ENCODE data around the gene NDP. TPM values are rescaled to one million over a fixed set of nuclear protein-coding genes. Genes with fewer than 3 reads are reported as not detected.

NDP gene
- total and polyA plus RNA-seq, 5 donors, result 0.12 TPM; not detected in 4

GRCh38 chrX:44002567-44002966 lies 29.4 kb upstream of the NDP start:
- Histone ChIP-seq H3K27me3 (ENCODE audit: control insufficient read depth, insufficient read depth) (no peaks in the 10 kb centered on the region), H3K4me3 (ENCODE audit: low read length) (no peak overlapping the region), H3K27ac (ENCODE audit: low read length) (no peak overlapping the region), H3K4me1 (ENCODE audit: control insufficient read depth, insufficient read depth, low read length) (no peaks in the 10 kb centered on the region), H3K9me3 (ENCODE audit: control insufficient read depth, low read length) (no peaks in the 10 kb centered on the region)
- WGBS, result 68% methylated on average over 1 of the region's 1 CpG
- DNase-seq (no peak), ATAC-seq (no peak)
- intact Hi-C loops (cut with DNase I), result no loop called here

- intact Hi-C loops (cut with DNase I), result no loop called here
- ATAC-seq (no peak), DNase-seq (no peak)
- 97% methylated on average over 1 of the region's 1 CpG for WGBS
- H3K4me3 ChIP-seq (ENCODE audit: low read length), result no peak overlapping the region
- H3K27me3 ChIP-seq (ENCODE audit: control insufficient read depth, insufficient read depth), result no peaks in the 10 kb centered on the region
- no peaks in the 10 kb centered on the region for H3K9me3 ChIP-seq (ENCODE audit: control insufficient read depth, low read length)
- H3K4me1 ChIP-seq (ENCODE audit: control insufficient read depth, insufficient read depth, low read length), result no peaks in the 10 kb centered on the region
- H3K27ac ChIP-seq (ENCODE audit: low read length), result no peak overlapping the region
Measured at GRCh38 chrX:43998374-43998773, 25.2 kb upstream of the NDP start.

- intact Hi-C loops (cut with DNase I), result no loop called here
- no peak for ATAC-seq
- DNase-seq, result no peak
- H3K4me3 ChIP-seq (ENCODE audit: low read length), result no peak overlapping the region
- WGBS, result 90% methylated on average over 2 of the region's 2 CpGs
- H3K4me1 ChIP-seq (ENCODE audit: control insufficient read depth, insufficient read depth, low read length), result no peaks in the 10 kb centered on the region
- no peaks in the 10 kb centered on the region for H3K9me3 ChIP-seq (ENCODE audit: control insufficient read depth, low read length)
- no peak overlapping the region for H3K27ac ChIP-seq (ENCODE audit: low read length)
- H3K27me3 ChIP-seq (ENCODE audit: control insufficient read depth, insufficient read depth), result no peaks in the 10 kb centered on the region
Measured at GRCh38 chrX:43996491-43996890, 23.3 kb upstream of the NDP start.

- no peaks in the 10 kb centered on the region for H3K4me1 ChIP-seq (ENCODE audit: control insufficient read depth, insufficient read depth, low read length)
- no peak overlapping the region for H3K27ac ChIP-seq (ENCODE audit: low read length)
- ATAC-seq (no peak), DNase-seq (no peak)
- intact Hi-C loops (cut with DNase I), result no loop called here
- H3K9me3 ChIP-seq (ENCODE audit: control insufficient read depth, low read length), result no peaks in the 10 kb centered on the region
- 82% methylated on average over 5 of the region's 5 CpGs for WGBS
- H3K27me3 ChIP-seq (ENCODE audit: control insufficient read depth, insufficient read depth), result no peaks in the 10 kb centered on the region
- no peak overlapping the region for H3K4me3 ChIP-seq (ENCODE audit: low read length)
Measured at GRCh38 chrX:43986083-43986482, 12.9 kb upstream of the NDP start.

- ATAC-seq (no peak), DNase-seq (no peak)
- Histone ChIP-seq H3K9me3 (ENCODE audit: control insufficient read depth, low read length) (no peaks in the 10 kb centered on the region), H3K4me1 (ENCODE audit: control insufficient read depth, insufficient read depth, low read length) (no peaks in the 10 kb centered on the region), H3K27me3 (ENCODE audit: control insufficient read depth, insufficient read depth) (no peaks in the 10 kb centered on the region), H3K4me3 (ENCODE audit: low read length) (no peak overlapping the region), H3K27ac (ENCODE audit: low read length) (no peak overlapping the region)
- WGBS, result 94% methylated on average over 2 of the region's 2 CpGs
- intact Hi-C loops (cut with DNase I), result no loop called here
Measured at GRCh38 chrX:43985511-43985910, 12.3 kb upstream of the NDP start.

- no peak for DNase-seq
- WGBS, result 83% methylated on average over 3 of the region's 3 CpGs
- H3K9me3 ChIP-seq (ENCODE audit: control insufficient read depth, low read length), result no peaks in the 10 kb centered on the region
- ATAC-seq, result no peak
- no peak overlapping the region for H3K27ac ChIP-seq (ENCODE audit: low read length)
- intact Hi-C loops (cut with DNase I), result no loop called here
- H3K27me3 ChIP-seq (ENCODE audit: control insufficient read depth, insufficient read depth), result no peaks in the 10 kb centered on the region
- H3K4me3 ChIP-seq (ENCODE audit: low read length), result no peak overlapping the region
- H3K4me1 ChIP-seq (ENCODE audit: control insufficient read depth, insufficient read depth, low read length), result no peaks in the 10 kb centered on the region
Measured at GRCh38 chrX:43978226-43978625, 5.0 kb upstream of the NDP start.

- intact Hi-C loops (cut with DNase I), result no loop called here
- no peaks in the 10 kb centered on the region for H3K4me1 ChIP-seq (ENCODE audit: control insufficient read depth, insufficient read depth, low read length)
- H3K9me3 ChIP-seq (ENCODE audit: control insufficient read depth, low read length), result no peaks in the 10 kb centered on the region
- ATAC-seq (no peak), DNase-seq (no peak)
- H3K4me3 ChIP-seq (ENCODE audit: low read length), result no peak overlapping the region
- H3K27me3 ChIP-seq (ENCODE audit: control insufficient read depth, insufficient read depth), result no peaks in the 10 kb centered on the region
- no peak overlapping the region for H3K27ac ChIP-seq (ENCODE audit: low read length)
Measured at GRCh38 chrX:43976205-43976604, 3.0 kb upstream of the NDP start.

GRCh38 chrX:43975796-43976195 lies 2.6 kb upstream of the NDP start:
- Histone ChIP-seq H3K27me3 (ENCODE audit: control insufficient read depth, insufficient read depth) (no peaks in the 10 kb centered on the region), H3K4me3 (ENCODE audit: low read length) (no peak overlapping the region), H3K9me3 (ENCODE audit: control insufficient read depth, low read length) (no peaks in the 10 kb centered on the region), H3K27ac (ENCODE audit: low read length) (no peak overlapping the region), H3K4me1 (ENCODE audit: control insufficient read depth, insufficient read depth, low read length) (no peaks in the 10 kb centered on the region)
- ATAC-seq (no peak), DNase-seq (no peak)
- intact Hi-C loops (cut with DNase I), result no loop called here
- 84% methylated on average over 5 of the region's 5 CpGs for WGBS

GRCh38 chrX:43974741-43975465 lies 1.7 kb upstream of the NDP start:
- Histone ChIP-seq H3K27me3 (ENCODE audit: control insufficient read depth, insufficient read depth) (no peaks in the 10 kb centered on the region), H3K4me1 (ENCODE audit: control insufficient read depth, insufficient read depth, low read length) (no peaks in the 10 kb centered on the region), H3K9me3 (ENCODE audit: control insufficient read depth, low read length) (peaks cover 2% of the 10 kb centered on the region), H3K4me3 (ENCODE audit: low read length) (no peak overlapping the region), H3K27ac (ENCODE audit: low read length) (no peak overlapping the region)
- WGBS, result 94% methylated on average over 6 of the region's 6 CpGs
- DNase-seq (no peak), ATAC-seq (no peak)
- intact Hi-C loops (cut with DNase I), result no loop called here

GRCh38 chrX:43974100-43974475 lies 898 bp upstream of the NDP start:
- intact Hi-C loops (cut with DNase I), result no loop called here
- no peak overlapping the region for H3K4me3 ChIP-seq (ENCODE audit: low read length)
- ATAC-seq, result no peak
- H3K9me3 ChIP-seq (ENCODE audit: control insufficient read depth, low read length), result peaks cover 2% of the 10 kb centered on the region
- 69% methylated on average over 2 of the region's 2 CpGs for WGBS
- no peaks in the 10 kb centered on the region for H3K27me3 ChIP-seq (ENCODE audit: control insufficient read depth, insufficient read depth)
- no peaks in the 10 kb centered on the region for H3K4me1 ChIP-seq (ENCODE audit: control insufficient read depth, insufficient read depth, low read length)
- no peak overlapping the region for H3K27ac ChIP-seq (ENCODE audit: low read length)
- no peak for DNase-seq

GRCh38 chrX:43971966-43972961 lies 926 bp downstream of the NDP start:
- Histone ChIP-seq H3K4me3 (ENCODE audit: low read length) (peak overlapping the region; percentile 40), H3K27me3 (ENCODE audit: control insufficient read depth, insufficient read depth) (no peaks in the 10 kb centered on the region), H3K27ac (ENCODE audit: low read length) (no peak overlapping the region), H3K4me1 (ENCODE audit: control insufficient read depth, insufficient read depth, low read length) (no peaks in the 10 kb centered on the region), H3K9me3 (ENCODE audit: control insufficient read depth, low read length) (peaks cover 2% of the 10 kb centered on the region)
- DNase-seq, result no peak
- intact Hi-C loops (cut with DNase I), result no loop called here
- WGBS, result 48% methylated on average over 19 of the region's 19 CpGs
- no peak for ATAC-seq
